Uterus (tissue), 4 donors: ENCODE results near the gene CFAP43. TPM values are rescaled to one million over a fixed set of nuclear protein-coding genes. Genes with fewer than 3 reads are reported as not detected.

ENCODE experiments used
- DNase-seq, 2 donors: peaks; one replicate each; pipeline ENCODE4 v3.0.0-alpha.2; 2019 to 2020
- H3K27ac ChIP-seq, 2 donors: fragments of 200-600 bp; sonication (generic); 1 replicate in 1 of 2; 2 replicates in 1 of 2; pipeline ENCODE4 v1.5.1; 2016 to 2018
- H3K27me3 ChIP-seq, 2 donors: fragments of 200-600 bp; sonication (generic); one replicate each; pipeline ENCODE4 v1.5.1; 2018 to 2019; ENCODE audit warnings: control low read depth in 1 of 2
- H3K36me3 ChIP-seq, 2 donors: fragments of 200-600 bp; sonication (generic); one replicate each; pipeline ENCODE4 v1.5.1; 2019; ENCODE audit warnings: control low read depth in 1 of 2
- H3K4me1 ChIP-seq, 2 donors: fragments of 200-600 bp; sonication (generic); one replicate each; pipeline ENCODE4 v1.5.1; 2018 to 2019; ENCODE audit warnings: control low read depth in 1 of 2
- H3K4me3 ChIP-seq, 2 donors: fragments of 200-600 bp; sonication (generic); 1 replicate in 1 of 2; 2 replicates in 1 of 2; pipeline ENCODE4 v1.5.1; 2018 to 2019; ENCODE audit warnings: mild to moderate bottlenecking in 1 of 2
- H3K9me3 ChIP-seq, 2 donors: fragments of 200-600 bp; sonication (generic); one replicate each; pipeline ENCODE4 v1.5.1; 2019; ENCODE audit warnings: control low read depth in 1 of 2
- CTCF ChIP-seq, 4 experiments: fragments of 200-600 bp in 2 of 4; fragments of 450-650 bp in 2 of 4; sonication (generic) in 2 of 4; IDR thresholded peaks; one replicate each; pipeline ENCODE4 v1.5.1; 2016 to 2019; ENCODE audit warnings: antibody characterized with exemption in 4 of 4, mild to moderate bottlenecking in 2 of 4, moderate library complexity in 1 of 4
- POLR2A ChIP-seq, 2 donors: fragments of 450-650 bp; IDR thresholded peaks; one replicate each; pipeline ENCODE4 v1.6.1; 2016; ENCODE audit warnings: antibody characterized with exemption in 2 of 2, mild to moderate bottlenecking in 1 of 2, moderate library complexity in 1 of 2
- intact Hi-C: fragments of 100-400 bp; cut with DNase I; formaldehyde crosslinking; loops from one replicate; pipeline ENCODE4 v1.15.1; 2023; ENCODE audit warnings: low total_unique reads
- total RNA-seq, 4 donors: library from RNA; depleted of rRNA in 3 of 4; stranded (reverse); fragments of >200 nt in 3 of 4; gene quantifications; one replicate each; pipeline versions ENCODE4 v1.1.0 to v1.2.4, GENCODE V29; 2014 to 2023
- donor health status: DM: yes; HTN: yes; CAD: no.

CFAP43 gene
- total RNA-seq, 4 donors from 2014 or later, result 3.1 to 23.8 (median 3.8) TPM

GRCh38 chr10:104255311-104255981 is 23.3 kb upstream of the CFAP43 start:
- TF ChIP-seq CTCF (IDR thresholded peaks at IDR 0.05) (no peak), POLR2A (IDR thresholded peaks at IDR 0.05) (peak; percentile 30 to 41)
- Histone ChIP-seq H3K27me3 (no peaks in the 10 kb centered on the region), H3K4me3 (peak overlapping the region; percentile 73 to 100), H3K4me1 (peaks cover 0 to 5% of the 10 kb centered on the region in 2 donors), H3K27ac (peak overlapping the region; percentile 97 to 99), H3K9me3 (no peaks in the 10 kb centered on the region), H3K36me3 (no peaks in the 10 kb centered on the region)
- DNase-seq, result no peak
- intact Hi-C loops, result no loop called here

- peak; percentile 62 to 74 for TF ChIP-seq POLR2A (IDR thresholded peaks at IDR 0.05)
- peak in 3 of 4 experiments; percentile 5 to 29 (median 13) for TF ChIP-seq CTCF (IDR thresholded peaks at IDR 0.05)
- peak within 1 kb of the TSS; percentile 97 to 99 for H3K27ac ChIP-seq
- DNase-seq, result peak; percentile 83 to 86
- no peaks in the 10 kb centered on the region for H3K27me3 ChIP-seq
- peak within 1 kb of the TSS; percentile 73 to 100 for H3K4me3 ChIP-seq
- H3K9me3 ChIP-seq, result no peaks in the 10 kb centered on the region
- intact Hi-C loops, result no loop called here
- peaks cover 0 to 5% of the 10 kb centered on the region in 2 donors for H3K4me1 ChIP-seq
- no peaks in the 10 kb centered on the region for H3K36me3 ChIP-seq
Measured at GRCh38 chr10:104254493-104255310, 22.5 kb upstream of the CFAP43 start, which contains the start of gene GSTO1. TSS of gene GSTO1 (plus strand) at chr10:104254892. CDS start at chr10:104254929, 37 bp downstream.

GRCh38 chr10:104253606-104254410 is 21.6 kb upstream of the CFAP43 start:
- no peaks in the 10 kb centered on the region for H3K9me3 ChIP-seq
- no peaks in the 10 kb centered on the region for H3K36me3 ChIP-seq
- TF ChIP-seq POLR2A (IDR thresholded peaks at IDR 0.05) (no peak), CTCF (IDR thresholded peaks at IDR 0.05) (no peak)
- H3K4me1 ChIP-seq, result peaks cover 0 to 5% of the 10 kb centered on the region in 2 donors
- peak overlapping the region; percentile 97 to 99 for H3K27ac ChIP-seq
- peak overlapping the region; percentile 73 to 100 for H3K4me3 ChIP-seq
- H3K27me3 ChIP-seq, result no peaks in the 10 kb centered on the region
- no peak for DNase-seq
- intact Hi-C loops, result no loop called here

GRCh38 chr10:104253106-104253505 is 20.9 kb upstream of the CFAP43 start:
- no peaks in the 10 kb centered on the region for H3K9me3 ChIP-seq
- no peaks in the 10 kb centered on the region for H3K27me3 ChIP-seq
- no peaks in the 10 kb centered on the region for H3K36me3 ChIP-seq
- H3K27ac ChIP-seq, result no peak overlapping the region
- DNase-seq, result no peak
- intact Hi-C loops, result no loop called here
- no peak overlapping the region for H3K4me3 ChIP-seq
- TF ChIP-seq POLR2A (IDR thresholded peaks at IDR 0.05), result no peak
- no peak for TF ChIP-seq CTCF (IDR thresholded peaks at IDR 0.05)
- H3K4me1 ChIP-seq, result peaks cover 0 to 5% of the 10 kb centered on the region in 2 donors
